RWPE2 (cell line): ENCODE results near the gene PRICKLE4.
A peak's percentile ranks its signal among the peaks of the same experiment; 100 is the strongest.
"Not testable (repeated sequence)": the region's sequence is repeated elsewhere in the genome, so short reads cannot be mapped to it uniquely, and the experiment has no call there.

Experiments used
- ATAC-seq: fragments of 200-7000 bp; cut with Tn5 transposase; 3 replicates; pipeline ENCODE4 v1.9.1; 2021; ENCODE audit warnings: low read depth
- DNase-seq: peaks from one replicate; pipeline ENCODE4 v3.0.0-alpha.2; 2020; ENCODE audit warnings: low spot score
- H3K27ac ChIP-seq: fragments of 450-650 bp; 2 replicates; pipeline ENCODE4 v1.5.1; 2017; ENCODE audit warnings: mild to moderate bottlenecking; ENCODE audit not compliant: poor library complexity, severe bottlenecking
- H3K27me3 ChIP-seq: fragments of 250-450 bp; sonication (Bioruptor Pico); 2 replicates; pipeline ENCODE4 v1.5.1; 2021; ENCODE audit warnings: mild to moderate bottlenecking, moderate library complexity; ENCODE audit not compliant: insufficient read depth, poor library complexity, severe bottlenecking
- H3K36me3 ChIP-seq: fragments of 250-450 bp; sonication (Bioruptor Pico); 2 replicates; pipeline ENCODE4 v1.5.1; 2020; ENCODE audit warnings: low read depth, mild to moderate bottlenecking, moderate library complexity
- H3K4me1 ChIP-seq: fragments of 250-450 bp; sonication (Bioruptor Pico); 2 replicates; pipeline ENCODE4 v1.5.1; 2021; ENCODE audit warnings: mild to moderate bottlenecking, moderate library complexity; ENCODE audit not compliant: insufficient read depth, poor library complexity, severe bottlenecking
- H3K4me3 ChIP-seq: fragments of 250-450 bp; sonication (Bioruptor Pico); 2 replicates; pipeline ENCODE4 v1.5.1; 2021; ENCODE audit warnings: mild to moderate bottlenecking, moderate library complexity; ENCODE audit not compliant: severe bottlenecking
- H3K9me3 ChIP-seq: fragments of 250-450 bp; sonication (Bioruptor Pico); 2 replicates; pipeline ENCODE4 v1.5.1; 2021; ENCODE audit warnings: mild to moderate bottlenecking, moderate library complexity; ENCODE audit not compliant: severe bottlenecking
- TF ChIP-seq, protein P1 (sequence below): fragments of 450-650 bp; IDR thresholded peaks from one replicate; pipeline ENCODE4 v1.5.1; 2017; ENCODE audit warnings: mild to moderate bottlenecking, moderate library complexity; ENCODE audit not compliant: poor library complexity, severe bottlenecking

PRICKLE4 gene

DNA sequence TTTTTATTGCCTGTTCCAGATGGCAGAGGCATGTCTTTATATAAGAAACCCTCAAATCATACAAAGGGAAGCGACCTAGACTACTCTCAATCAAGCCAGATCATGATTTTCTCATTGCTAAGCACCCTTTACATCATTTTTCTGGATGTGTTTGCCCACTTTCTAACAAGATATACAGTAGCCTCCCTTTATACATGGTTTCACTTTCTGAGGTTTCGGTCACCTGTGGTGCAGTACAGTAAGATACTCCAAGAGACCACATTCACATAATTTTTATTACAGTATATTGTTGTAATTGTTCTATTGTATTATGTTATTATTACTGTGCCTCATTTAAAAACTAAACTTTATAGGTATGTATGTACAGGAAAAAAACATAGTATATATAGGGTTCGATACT, 30.5 kb downstream of the PRICKLE4 start:
- ATAC-seq (no peak), DNase-seq (no peak)
- no peaks in the 10 kb centered on the region for H3K9me3 ChIP-seq
- no peaks in the 10 kb centered on the region for H3K36me3 ChIP-seq
- no peaks in the 10 kb centered on the region for H3K27me3 ChIP-seq
- H3K4me1 ChIP-seq: no peaks in the 10 kb centered on the region
- no peak overlapping the region for H3K27ac ChIP-seq
- no peak overlapping the region for H3K4me3 ChIP-seq
- TF ChIP-seq, protein P1, sequence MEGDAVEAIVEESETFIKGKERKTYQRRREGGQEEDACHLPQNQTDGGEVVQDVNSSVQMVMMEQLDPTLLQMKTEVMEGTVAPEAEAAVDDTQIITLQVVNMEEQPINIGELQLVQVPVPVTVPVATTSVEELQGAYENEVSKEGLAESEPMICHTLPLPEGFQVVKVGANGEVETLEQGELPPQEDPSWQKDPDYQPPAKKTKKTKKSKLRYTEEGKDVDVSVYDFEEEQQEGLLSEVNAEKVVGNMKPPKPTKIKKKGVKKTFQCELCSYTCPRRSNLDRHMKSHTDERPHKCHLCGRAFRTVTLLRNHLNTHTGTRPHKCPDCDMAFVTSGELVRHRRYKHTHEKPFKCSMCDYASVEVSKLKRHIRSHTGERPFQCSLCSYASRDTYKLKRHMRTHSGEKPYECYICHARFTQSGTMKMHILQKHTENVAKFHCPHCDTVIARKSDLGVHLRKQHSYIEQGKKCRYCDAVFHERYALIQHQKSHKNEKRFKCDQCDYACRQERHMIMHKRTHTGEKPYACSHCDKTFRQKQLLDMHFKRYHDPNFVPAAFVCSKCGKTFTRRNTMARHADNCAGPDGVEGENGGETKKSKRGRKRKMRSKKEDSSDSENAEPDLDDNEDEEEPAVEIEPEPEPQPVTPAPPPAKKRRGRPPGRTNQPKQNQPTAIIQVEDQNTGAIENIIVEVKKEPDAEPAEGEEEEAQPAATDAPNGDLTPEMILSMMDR: no peak

DNA sequence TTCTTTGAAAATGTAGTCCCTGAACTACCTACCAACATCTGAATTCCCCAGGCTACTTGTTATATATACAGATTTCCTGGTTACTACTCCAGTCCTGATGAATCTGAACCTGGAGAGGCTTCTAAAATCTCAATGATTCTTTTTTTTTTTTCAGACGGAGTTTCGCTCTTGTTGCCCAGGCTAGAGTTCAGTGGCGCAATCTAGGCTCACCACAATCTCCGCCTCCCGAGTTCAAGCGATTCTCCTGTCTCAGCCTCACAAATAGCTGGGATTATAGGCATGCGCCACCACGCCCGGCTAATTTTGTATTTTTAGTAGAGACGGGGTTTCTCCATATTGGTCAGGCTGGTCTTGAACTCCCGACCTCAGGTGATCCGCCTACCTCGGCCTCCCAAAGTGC, 31.4 kb downstream of the PRICKLE4 start:
- not testable (repeated sequence) for H3K36me3 ChIP-seq, ATAC-seq, H3K27ac ChIP-seq, H3K4me1 ChIP-seq, H3K4me3 ChIP-seq, H3K9me3 ChIP-seq, DNase-seq, H3K27me3 ChIP-seq

DNA sequence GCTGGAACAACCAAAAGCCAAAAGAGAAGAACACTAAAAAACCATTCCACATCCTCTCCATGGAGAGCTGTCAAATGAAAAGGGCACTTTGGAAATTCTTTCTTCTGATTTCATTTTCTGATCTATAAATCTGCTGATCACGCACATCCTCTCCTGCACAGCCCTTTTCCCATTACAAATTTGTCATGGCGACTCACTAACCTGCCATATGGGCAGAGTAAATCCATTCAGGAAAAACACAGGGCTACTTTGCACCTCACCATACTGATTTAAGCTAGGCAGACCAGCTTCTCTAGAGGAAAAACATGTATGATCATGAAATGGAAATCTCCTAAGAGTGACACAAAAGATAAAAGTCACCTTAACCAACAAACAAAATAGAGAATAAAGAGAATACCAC, 32.9 kb downstream of the PRICKLE4 start:
- H3K4me3 ChIP-seq: no peak overlapping the region
- TF ChIP-seq, protein P1: no peak

DNA sequence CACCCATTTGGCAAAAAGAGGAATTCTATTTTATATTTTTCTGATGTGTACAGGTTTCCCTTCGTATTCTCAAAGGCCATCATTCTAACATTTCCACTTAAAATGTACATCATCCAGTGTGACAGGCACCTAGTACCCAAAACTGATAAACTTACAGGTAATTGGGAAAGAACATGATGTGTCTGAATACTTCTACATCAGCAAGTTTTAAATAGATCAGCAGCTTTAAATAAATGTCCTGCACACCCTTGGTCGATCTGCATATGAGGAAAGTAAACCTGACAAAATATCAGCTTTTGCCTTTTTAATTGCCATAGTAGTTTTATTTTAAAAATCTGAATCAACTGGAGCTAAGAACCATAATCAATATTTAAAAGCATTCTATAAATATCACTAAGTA, 33.4 kb downstream of the PRICKLE4 start:
- H3K27me3 ChIP-seq: no peaks in the 10 kb centered on the region
- no peaks in the 10 kb centered on the region for H3K9me3 ChIP-seq
- H3K27ac ChIP-seq: no peak overlapping the region
- no peak overlapping the region for H3K4me3 ChIP-seq
- TF ChIP-seq, protein P1: no peak
- no peaks in the 10 kb centered on the region for H3K36me3 ChIP-seq
- DNase-seq: no peak
- H3K4me1 ChIP-seq: peaks cover 4% of the 10 kb centered on the region
- ATAC-seq: no peak

More for the DNA sequence above, 32.9 kb downstream of the PRICKLE4 start:
- Histone ChIP-seq H3K27ac (no peak overlapping the region), H3K4me1 (no peaks in the 10 kb centered on the region), H3K27me3 (no peaks in the 10 kb centered on the region), H3K36me3 (no peaks in the 10 kb centered on the region), H3K9me3 (no peaks in the 10 kb centered on the region)
- ATAC-seq (no peak), DNase-seq (no peak)

DNA sequence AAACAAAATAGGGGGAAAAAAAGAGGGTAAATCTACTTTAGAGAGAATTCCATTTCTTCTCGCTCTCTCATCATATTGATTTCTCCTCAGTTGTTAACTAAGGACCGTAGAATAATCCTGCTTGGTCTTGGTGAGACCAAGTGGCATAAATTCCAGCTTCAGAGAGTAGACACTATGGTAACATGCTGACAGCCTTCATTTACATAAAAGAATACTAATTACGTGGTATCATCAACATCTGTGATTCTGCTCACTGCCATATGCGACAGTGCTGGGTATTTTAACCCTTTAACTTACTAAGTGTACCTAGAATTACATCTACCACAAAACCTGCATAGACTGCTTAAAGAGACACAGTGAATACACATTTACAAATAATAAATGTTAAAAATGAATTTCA, 34.0 kb downstream of the PRICKLE4 start:
- DNase-seq (no peak), ATAC-seq (no peak)
- H3K9me3 ChIP-seq: no peaks in the 10 kb centered on the region
- no peak overlapping the region for H3K27ac ChIP-seq
- TF ChIP-seq, protein P1: no peak
- H3K27me3 ChIP-seq: no peaks in the 10 kb centered on the region
- H3K4me1 ChIP-seq: peaks cover 9% of the 10 kb centered on the region
- H3K4me3 ChIP-seq: no peak overlapping the region
- H3K36me3 ChIP-seq: no peaks in the 10 kb centered on the region

DNA sequence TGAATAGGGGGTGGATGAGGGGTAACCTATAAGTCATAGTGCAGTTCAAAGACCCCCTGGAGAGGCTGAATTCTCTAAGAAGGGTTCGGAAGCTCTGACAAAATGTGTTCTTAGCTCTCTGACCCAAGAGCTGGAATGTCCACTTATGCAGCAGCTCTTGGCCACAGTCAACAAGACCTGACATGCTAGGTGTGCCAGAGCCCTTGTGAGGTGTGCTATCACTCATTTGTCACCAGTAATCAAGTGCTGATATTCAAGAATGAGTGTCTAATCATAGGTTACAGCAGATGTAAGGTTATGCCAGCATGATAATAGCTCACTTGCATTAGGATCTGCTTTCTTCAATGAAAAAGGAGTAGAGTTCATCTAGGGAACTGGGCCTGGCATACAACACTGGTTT, 35.0 kb downstream of the PRICKLE4 start:
- Histone ChIP-seq H3K4me3 (no peak overlapping the region), H3K36me3 (no peaks in the 10 kb centered on the region), H3K4me1 (peaks cover 9% of the 10 kb centered on the region), H3K27ac (peak overlapping the region; percentile 4), H3K9me3 (no peaks in the 10 kb centered on the region), H3K27me3 (no peaks in the 10 kb centered on the region)
- TF ChIP-seq, protein P1: no peak
- ATAC-seq (no peak), DNase-seq (no peak)
